HCT116 (cell line): Measurements from ENCODE around the gene CHST10. TPM values are rescaled to one million over a fixed set of nuclear protein-coding genes. Genes with fewer than 3 reads are reported as not detected.

Source experiments
- ATAC-seq: fragments of 200-7000 bp; cut with Tn5 transposase; 2 replicates; pipeline ENCODE4 v1.9.1; 2020; ENCODE audit warnings: mild to moderate bottlenecking, moderate library complexity
- BruUV-seq: library from RNA; stranded (reverse); fragments of 400-500 nt; replicated peaks from 2 replicates; lab custom pipeline; 2021; lab: Mats Ljungman, UMichigan
- CTCF ChIA-PET: fragments of 300-600 bp; sonication (Branson Sonifier 250); formaldehyde crosslinking; loops from one replicate; lab custom pipeline; 2021; ENCODE audit warnings: antibody characterized with exemption; lab: Charles Lee
- POLR2A ChIA-PET: fragments of 300-600, 350-600 bp; sonication (Branson Sonifier 250); formaldehyde crosslinking; loops from one replicate; lab custom pipeline; 2021; ENCODE audit warnings: antibody characterized with exemption; lab: Charles Lee
- RAD21 ChIA-PET, 2 experiments: fragments of 300-600 bp; sonication (Branson Sonifier 250); formaldehyde crosslinking; loops; one replicate each; lab custom pipeline; 2023; ENCODE audit warnings: low total read pairs in 2 of 2; ENCODE audit not compliant: uncharacterized antibody in 2 of 2, unreplicated experiment in 2 of 2, low non-redundant PET in 1 of 2; lab: Charles Lee
- DNase-seq: peaks from one replicate; pipeline ENCODE4 v3.0.0-alpha.2; 2010; ENCODE audit warnings: low read depth, low spot score
- H2AFZ ChIP-seq: fragments of 200-600 bp; shearing (Covaris generic), sonication (generic); 2 replicates; pipeline ENCODE4 v1.6.1; 2017; ENCODE audit warnings: low read depth, mixed run types, mixed read lengths, antibody characterized with exemption, low read length; ENCODE audit not compliant: poor library complexity, severe bottlenecking
- H3K27ac ChIP-seq: 2 replicates; pipeline ENCODE4 v1.5.1; 2012; ENCODE audit warnings: low read depth, low read length
- H3K27me3 ChIP-seq: fragments of 200-600 bp; sonication (generic); 2 replicates; pipeline ENCODE4 v1.6.1; 2016; ENCODE audit warnings: mixed run types, low read length, mixed read lengths; ENCODE audit not compliant: insufficient read depth
- H3K36me3 ChIP-seq, 2 experiments: fragments of 200-500 bp in 1 of 2; fragments of 200-600 bp in 1 of 2; sonication (Bioruptor generic) in 1 of 2; sonication (generic) in 1 of 2; 2 replicates each; pipeline versions ENCODE4 v1.5.1 to v1.6.1; 2014 to 2016; ENCODE audit warnings: low read length in 2 of 2, inconsistent platforms in 1 of 2, mixed read lengths in 1 of 2, mixed run types in 1 of 2; ENCODE audit not compliant: insufficient read depth in 2 of 2, control insufficient read depth in 1 of 2
- H3K4me1 ChIP-seq, 2 experiments: fragments of 200-600 bp in 1 of 2; sonication (generic) in 1 of 2; 2 replicates each; pipeline versions ENCODE4 v1.5.1 to v1.6.1; 2012 to 2017; ENCODE audit warnings: low read length in 2 of 2, inconsistent platforms in 1 of 2, mild to moderate bottlenecking in 1 of 2, mixed read lengths in 1 of 2, mixed run types in 1 of 2, moderate library complexity in 1 of 2; ENCODE audit not compliant: insufficient read depth in 2 of 2, control insufficient read depth in 1 of 2
- H3K4me2 ChIP-seq: fragments of 200-600 bp; sonication (generic); 2 replicates; pipeline ENCODE4 v1.6.1; 2017; ENCODE audit warnings: mixed run types, low read length, mixed read lengths
- H3K4me3 ChIP-seq, 2 experiments: fragments of 200-600 bp in 1 of 2; sonication (generic) in 1 of 2; replicated peaks in 1 of 2; 2 replicates each; pipeline ENCODE4 v1.5.1; 2011 to 2016; ENCODE audit warnings: low read length in 2 of 2, control low read depth in 1 of 2, low read depth in 1 of 2, mild to moderate bottlenecking in 1 of 2, mixed read lengths in 1 of 2, mixed run types in 1 of 2
- H3K79me2 ChIP-seq: fragments of 200-600 bp; sonication (generic); 2 replicates; pipeline ENCODE4 v1.6.1; 2017; ENCODE audit warnings: mild to moderate bottlenecking, mixed run types, low read length, moderate library complexity, mixed read lengths; ENCODE audit not compliant: insufficient read depth
- H3K9ac ChIP-seq: fragments of 200-600 bp; sonication (generic); 2 replicates; pipeline ENCODE4 v1.6.1; 2016; ENCODE audit warnings: low read length, mixed read lengths
- H3K9me2 ChIP-seq: fragments of 200-600 bp; sonication (generic), shearing (Covaris generic); 2 replicates; pipeline ENCODE4 v1.6.1; 2017; ENCODE audit warnings: mixed run types, mild to moderate bottlenecking, moderate library complexity; ENCODE audit not compliant: insufficient read depth
- H3K9me3 ChIP-seq, 2 experiments: fragments of 200-500 bp in 1 of 2; fragments of 200-600 bp in 1 of 2; sonication (Bioruptor generic) in 1 of 2; sonication (generic) in 1 of 2; 2 replicates each; pipeline ENCODE4 v1.6.1; 2014 to 2017; ENCODE audit warnings: low read length in 2 of 2, mixed read lengths in 2 of 2, inconsistent platforms in 1 of 2, low read depth in 1 of 2, mild to moderate bottlenecking in 1 of 2, mixed run types in 1 of 2, moderate library complexity in 1 of 2; ENCODE audit not compliant: control insufficient read depth in 1 of 2, insufficient read depth in 1 of 2
- H4K20me1 ChIP-seq: fragments of 200-600 bp; sonication (generic), shearing (Covaris generic); 2 replicates; pipeline ENCODE4 v1.6.1; 2017; ENCODE audit warnings: mixed run types, mild to moderate bottlenecking, moderate library complexity; ENCODE audit not compliant: insufficient read depth
- CTCF ChIP-seq, 3 experiments: fragments of 200-600 bp in 1 of 3; sonication (generic) in 1 of 3; IDR thresholded peaks in 2 of 3; conservative IDR thresholded peaks in 1 of 3; 2 replicates each; pipeline ENCODE4 v1.5.1; 2012 to 2017; ENCODE audit warnings: low read depth in 2 of 3, low read length in 2 of 3, antibody characterized with exemption in 1 of 3, borderline replicate concordance in 1 of 3, control low read depth in 1 of 3, mild to moderate bottlenecking in 1 of 3, mixed read lengths in 1 of 3, mixed run types in 1 of 3, moderate library complexity in 1 of 3; ENCODE audit not compliant: insufficient read depth in 1 of 3
- ELF1 ChIP-seq: IDR thresholded peaks from 2 replicates; pipeline ENCODE4 v1.6.1; 2012; ENCODE audit warnings: low read depth, borderline replicate concordance
- MAX ChIP-seq: IDR thresholded peaks from 2 replicates; pipeline ENCODE4 v1.6.1; 2012
- POLR2AphosphoS5 ChIP-seq: IDR thresholded peaks from 2 replicates; pipeline ENCODE4 v1.6.1; 2011; ENCODE audit warnings: mild to moderate bottlenecking, low read depth, low read length, moderate library complexity
- SIN3A ChIP-seq: IDR thresholded peaks from 2 replicates; pipeline ENCODE4 v1.6.1; 2012; ENCODE audit warnings: low read depth
- TCF7L2 ChIP-seq: IDR thresholded peaks from 2 replicates; pipeline ENCODE4 v1.7.0; 2011; ENCODE audit warnings: borderline replicate concordance, inconsistent platforms; ENCODE audit not compliant: insufficient read depth, insufficient read length; ENCODE audit errors: extremely low read depth
- YY1 ChIP-seq: IDR thresholded peaks from 2 replicates; pipeline ENCODE4 v1.6.1; 2011; ENCODE audit warnings: low read length, low read depth, moderate library complexity, mild to moderate bottlenecking; ENCODE audit not compliant: insufficient replicate concordance; ENCODE audit errors: extremely low read depth
- ZBTB33 ChIP-seq: IDR thresholded peaks from 2 replicates; pipeline ENCODE4 v1.6.1; 2011; ENCODE audit warnings: mild to moderate bottlenecking, low read length, moderate library complexity; ENCODE audit not compliant: insufficient replicate concordance; ENCODE audit errors: extremely low read depth
- ZFX ChIP-seq: fragments of 450-650 bp; IDR thresholded peaks from 2 replicates; pipeline ENCODE4 v1.6.1; 2017
- intact Hi-C: fragments of 100-400 bp; cut with micrococcal nuclease; formaldehyde crosslinking; loops from 2 replicates; pipeline ENCODE4 v1.10.0; 2022
- total RNA-seq: library from RNA; stranded (reverse); gene quantifications from one replicate; pipeline ENCODE4 v1.2.1, GENCODE V29; 2021; ENCODE audit not compliant: unreplicated experiment

The CHST10 gene
- total RNA-seq, 1 experiment from 2014 or later: 0.27 TPM

GRCh38 chr2:100407073-100407472 is 10.4 kb downstream of the CHST10 start:
- H3K36me3 ChIP-seq: no peaks in the 10 kb centered on the region
- H3K27me3 ChIP-seq: no peaks in the 10 kb centered on the region
- H3K4me2 ChIP-seq: no peak overlapping the region
- no TSS peak for BruUV-seq
- no peak for DNase-seq
- H2AFZ ChIP-seq: no peak overlapping the region
- ChIA-PET CTCF (no interaction called here), RAD21 (no interaction called here), POLR2A (no interaction called here)
- no peaks in the 10 kb centered on the region for H4K20me1 ChIP-seq
- H3K27ac ChIP-seq: no peak overlapping the region
- no peak for TF ChIP-seq YY1
- no peak for TF ChIP-seq TCF7L2
- H3K9me3 ChIP-seq: no peaks in the 10 kb centered on the region
- intact Hi-C loops: no loop called here
- no peak overlapping the region for H3K9ac ChIP-seq
- no peaks in the 10 kb centered on the region for H3K4me1 ChIP-seq
- no peak overlapping the region for H3K4me3 ChIP-seq
- H3K79me2 ChIP-seq: no peaks in the 10 kb centered on the region
- no peak for ATAC-seq
- no peaks in the 10 kb centered on the region for H3K9me2 ChIP-seq

GRCh38 chr2:100406120-100406508 is 11.4 kb downstream of the CHST10 start:
- no peaks in the 10 kb centered on the region for H3K79me2 ChIP-seq
- ATAC-seq: no peak
- H3K27ac ChIP-seq: no peak overlapping the region
- H4K20me1 ChIP-seq: no peaks in the 10 kb centered on the region
- H3K27me3 ChIP-seq: no peaks in the 10 kb centered on the region
- BruUV-seq: no TSS peak
- H2AFZ ChIP-seq: no peak overlapping the region
- no peak overlapping the region for H3K9ac ChIP-seq
- no peaks in the 10 kb centered on the region for H3K4me1 ChIP-seq
- TF ChIP-seq ZFX: no peak
- no peak for TF ChIP-seq ZBTB33
- TF ChIP-seq CTCF (IDR thresholded peaks at IDR 0.05 in 2 of 3, conservative IDR thresholded peaks at IDR 0.05 in 1 of 3; ENCODE audit: borderline replicate concordance in 1 of 3, insufficient read depth in 1 of 3, low read depth in 2 of 3, low read length in 2 of 3): no peak
- no peak for TF ChIP-seq MAX
- TF ChIP-seq POLR2AphosphoS5: no peak
- TF ChIP-seq ELF1: no peak
- no peak for TF ChIP-seq SIN3A
- TF ChIP-seq TCF7L2: no peak
- TF ChIP-seq, all 23 proteins: peak for 0
- no peak overlapping the region for H3K4me3 ChIP-seq
- no peaks in the 10 kb centered on the region for H3K9me2 ChIP-seq
- ChIA-PET POLR2A (no interaction called here), CTCF (no interaction called here), RAD21 (no interaction called here)
- H3K9me3 ChIP-seq: no peaks in the 10 kb centered on the region
- no peak overlapping the region for H3K4me2 ChIP-seq
- intact Hi-C loops: no loop called here
- no peak for DNase-seq
- H3K36me3 ChIP-seq: no peaks in the 10 kb centered on the region
